ENCODE results near the gene ABCA13. TPM values are rescaled to one million over a fixed set of nuclear protein-coding genes. Genes with fewer than 3 reads are reported as not detected.

ABCA13 gene
- total RNA-seq, 1 donor from 2014 or later: 0.35 TPM

GRCh38 chr7:48250441-48250951 is 79.2 kb downstream of the ABCA13 start:
- TF ChIP-seq CTCF (IDR thresholded peaks at IDR 0.05): no peak
- Histone ChIP-seq H3K27ac (no peak overlapping the region), H3K27me3 (no peaks in the 10 kb centered on the region), H3K4me1 (no peaks in the 10 kb centered on the region), H3K36me3 (no peaks in the 10 kb centered on the region), H3K9me3 (no peaks in the 10 kb centered on the region), H3K4me3 (no peak overlapping the region)
- intact Hi-C loops (cut with DNase I): no loop called here
- DNase-seq (no peak), ATAC-seq (no peak)

GRCh38 chr7:48251766-48252165 is 80.5 kb downstream of the ABCA13 start:
- no peak overlapping the region for H3K27ac ChIP-seq
- H3K36me3 ChIP-seq: no peaks in the 10 kb centered on the region
- no peaks in the 10 kb centered on the region for H3K4me1 ChIP-seq
- H3K27me3 ChIP-seq: no peaks in the 10 kb centered on the region
- DNase-seq: no peak
- ATAC-seq: no peak
- H3K4me3 ChIP-seq: no peak overlapping the region
- intact Hi-C loops (cut with DNase I): no loop called here
- no peaks in the 10 kb centered on the region for H3K9me3 ChIP-seq
- no peak for TF ChIP-seq CTCF (IDR thresholded peaks at IDR 0.05)

GRCh38 chr7:48252995-48253394 is 81.7 kb downstream of the ABCA13 start:
- DNase-seq (no peak), ATAC-seq (no peak)
- H3K9me3 ChIP-seq: no peaks in the 10 kb centered on the region
- intact Hi-C loops (cut with DNase I): no loop called here
- no peak overlapping the region for H3K4me3 ChIP-seq
- no peaks in the 10 kb centered on the region for H3K36me3 ChIP-seq
- H3K27ac ChIP-seq: no peak overlapping the region
- no peaks in the 10 kb centered on the region for H3K4me1 ChIP-seq
- no peak for TF ChIP-seq CTCF (IDR thresholded peaks at IDR 0.05)
- no peaks in the 10 kb centered on the region for H3K27me3 ChIP-seq

- no peaks in the 10 kb centered on the region for H3K9me3 ChIP-seq
- no peaks in the 10 kb centered on the region for H3K36me3 ChIP-seq
- intact Hi-C loops (cut with DNase I): no loop called here
- no peaks in the 10 kb centered on the region for H3K4me1 ChIP-seq
- no peaks in the 10 kb centered on the region for H3K27me3 ChIP-seq
- no peak for ATAC-seq
- H3K4me3 ChIP-seq: no peak overlapping the region
- no peak for TF ChIP-seq CTCF (IDR thresholded peaks at IDR 0.05)
- no peak overlapping the region for H3K27ac ChIP-seq
- no peak for DNase-seq
These were observed 83.8 kb downstream of the ABCA13 start for GRCh38 chr7:48255046-48255445.

GRCh38 chr7:48259463-48260280 is 88.4 kb downstream of the ABCA13 start:
- Histone ChIP-seq H3K4me3 (no peak overlapping the region), H3K36me3 (no peaks in the 10 kb centered on the region), H3K4me1 (no peaks in the 10 kb centered on the region), H3K27ac (no peak overlapping the region), H3K9me3 (no peaks in the 10 kb centered on the region), H3K27me3 (no peaks in the 10 kb centered on the region)
- ATAC-seq (no peak), DNase-seq (no peak)
- intact Hi-C loops (cut with DNase I): no loop called here
- no peak for TF ChIP-seq CTCF (IDR thresholded peaks at IDR 0.05)
